Measurements from ENCODE around the gene CD40.
"Not testable (repeated sequence)": the region's sequence is repeated elsewhere in the genome, so short reads cannot be mapped to it uniquely, and the experiment has no call there.

Gene CD40

GRCh38 chr20:46093531-46093930 is 24.6 kb upstream of the CD40 start:
- H3K4me3 ChIP-seq (ENCODE audit: low read depth in 1 of 2, low read length in 2 of 2): no peak overlapping the region
- no peak overlapping the region for H3K27ac ChIP-seq (ENCODE audit: low read depth, low read length)
- peaks cover under 1 to 8% of the 10 kb centered on the region in 2 donors for H3K4me1 ChIP-seq (ENCODE audit: control insufficient read depth in 1 of 2, insufficient read depth in 2 of 2, low read length in 2 of 2)
- H3K27me3 ChIP-seq (ENCODE audit: control insufficient read depth in 1 of 2, insufficient read depth in 2 of 2, low read length in 2 of 2): peaks cover 0 to under 1% of the 10 kb centered on the region in 2 donors
- H3K9ac ChIP-seq (ENCODE audit: low read depth in 1 of 2, low read length in 2 of 2): no peak overlapping the region
- H3K36me3 ChIP-seq (ENCODE audit: control insufficient read depth in 1 of 2, insufficient read depth in 2 of 2, low read length in 2 of 2): no peaks in the 10 kb centered on the region
- H3K9me3 ChIP-seq (ENCODE audit: control insufficient read depth in 1 of 2, low read length in 2 of 2): no peaks in the 10 kb centered on the region

GRCh38 chr20:46099491-46100287 is 18.4 kb upstream of the CD40 start:
- Histone ChIP-seq H3K36me3 (ENCODE audit: control insufficient read depth in 1 of 2, insufficient read depth in 2 of 2, low read length in 2 of 2) (no peaks in the 10 kb centered on the region), H3K27me3 (ENCODE audit: control insufficient read depth in 1 of 2, insufficient read depth in 2 of 2, low read length in 2 of 2) (peaks cover 12 to 16% of the 10 kb centered on the region in 2 donors), H3K4me1 (ENCODE audit: control insufficient read depth in 1 of 2, insufficient read depth in 2 of 2, low read length in 2 of 2) (no peaks in the 10 kb centered on the region), H3K27ac (ENCODE audit: low read depth, low read length) (no peak overlapping the region), H3K9me3 (ENCODE audit: control insufficient read depth in 1 of 2, low read length in 2 of 2) (no peaks in the 10 kb centered on the region), H3K9ac (ENCODE audit: low read depth in 1 of 2, low read length in 2 of 2) (no peak overlapping the region), H3K4me3 (ENCODE audit: low read depth in 1 of 2, low read length in 2 of 2) (peak overlapping the region in 1 of 2 donors; percentile 46)

- H3K27me3 ChIP-seq (ENCODE audit: control insufficient read depth in 1 of 2, insufficient read depth in 2 of 2, low read length in 2 of 2): peaks cover 12 to 19% of the 10 kb centered on the region in 2 donors
- H3K9me3 ChIP-seq (ENCODE audit: control insufficient read depth in 1 of 2, low read length in 2 of 2); H3K4me1 ChIP-seq (ENCODE audit: control insufficient read depth in 1 of 2, insufficient read depth in 2 of 2, low read length in 2 of 2); H3K36me3 ChIP-seq (ENCODE audit: control insufficient read depth in 1 of 2, insufficient read depth in 2 of 2, low read length in 2 of 2); H3K4me3 ChIP-seq (ENCODE audit: low read depth in 1 of 2, low read length in 2 of 2); H3K9ac ChIP-seq (ENCODE audit: low read depth in 1 of 2, low read length in 2 of 2); H3K27ac ChIP-seq (ENCODE audit: low read depth, low read length): not testable (repeated sequence)
Measured at GRCh38 chr20:46100444-46100843, 17.7 kb upstream of the CD40 start.

- Histone ChIP-seq H3K4me1 (ENCODE audit: control insufficient read depth in 1 of 2, insufficient read depth in 2 of 2, low read length in 2 of 2) (no peaks in the 10 kb centered on the region), H3K27me3 (ENCODE audit: control insufficient read depth in 1 of 2, insufficient read depth in 2 of 2, low read length in 2 of 2) (peaks cover 12 to 20% of the 10 kb centered on the region in 2 donors), H3K27ac (ENCODE audit: low read depth, low read length) (no peak overlapping the region), H3K9me3 (ENCODE audit: control insufficient read depth in 1 of 2, low read length in 2 of 2) (no peaks in the 10 kb centered on the region), H3K4me3 (ENCODE audit: low read depth in 1 of 2, low read length in 2 of 2) (no peak overlapping the region), H3K9ac (ENCODE audit: low read depth in 1 of 2, low read length in 2 of 2) (no peak overlapping the region), H3K36me3 (ENCODE audit: control insufficient read depth in 1 of 2, insufficient read depth in 2 of 2, low read length in 2 of 2) (no peaks in the 10 kb centered on the region)
Measured at GRCh38 chr20:46100988-46101387, 17.1 kb upstream of the CD40 start.

GRCh38 chr20:46101957-46102356 is 16.2 kb upstream of the CD40 start:
- H3K27me3 ChIP-seq (ENCODE audit: control insufficient read depth in 1 of 2, insufficient read depth in 2 of 2, low read length in 2 of 2): peaks cover 12 to 20% of the 10 kb centered on the region in 2 donors
- no peak overlapping the region for H3K4me3 ChIP-seq (ENCODE audit: low read depth in 1 of 2, low read length in 2 of 2)
- no peaks in the 10 kb centered on the region for H3K9me3 ChIP-seq (ENCODE audit: control insufficient read depth in 1 of 2, low read length in 2 of 2)
- no peak overlapping the region for H3K9ac ChIP-seq (ENCODE audit: low read depth in 1 of 2, low read length in 2 of 2)
- H3K36me3 ChIP-seq (ENCODE audit: control insufficient read depth in 1 of 2, insufficient read depth in 2 of 2, low read length in 2 of 2): no peaks in the 10 kb centered on the region
- H3K27ac ChIP-seq (ENCODE audit: low read depth, low read length): no peak overlapping the region
- no peaks in the 10 kb centered on the region for H3K4me1 ChIP-seq (ENCODE audit: control insufficient read depth in 1 of 2, insufficient read depth in 2 of 2, low read length in 2 of 2)

GRCh38 chr20:46102940-46103339 is 15.2 kb upstream of the CD40 start:
- no peaks in the 10 kb centered on the region for H3K4me1 ChIP-seq (ENCODE audit: control insufficient read depth in 1 of 2, insufficient read depth in 2 of 2, low read length in 2 of 2)
- no peak overlapping the region for H3K27ac ChIP-seq (ENCODE audit: low read depth, low read length)
- H3K27me3 ChIP-seq (ENCODE audit: control insufficient read depth in 1 of 2, insufficient read depth in 2 of 2, low read length in 2 of 2): peaks cover 12 to 20% of the 10 kb centered on the region in 2 donors
- no peaks in the 10 kb centered on the region for H3K9me3 ChIP-seq (ENCODE audit: control insufficient read depth in 1 of 2, low read length in 2 of 2)
- H3K36me3 ChIP-seq (ENCODE audit: control insufficient read depth in 1 of 2, insufficient read depth in 2 of 2, low read length in 2 of 2): no peaks in the 10 kb centered on the region
- no peak overlapping the region for H3K9ac ChIP-seq (ENCODE audit: low read depth in 1 of 2, low read length in 2 of 2)
- no peak overlapping the region for H3K4me3 ChIP-seq (ENCODE audit: low read depth in 1 of 2, low read length in 2 of 2)

- Histone ChIP-seq H3K27me3 (ENCODE audit: control insufficient read depth in 1 of 2, insufficient read depth in 2 of 2, low read length in 2 of 2) (peaks cover 7 to 24% of the 10 kb centered on the region in 2 donors), H3K9ac (ENCODE audit: low read depth in 1 of 2, low read length in 2 of 2) (no peak overlapping the region), H3K27ac (ENCODE audit: low read depth, low read length) (no peak overlapping the region), H3K36me3 (ENCODE audit: control insufficient read depth in 1 of 2, insufficient read depth in 2 of 2, low read length in 2 of 2) (no peaks in the 10 kb centered on the region), H3K9me3 (ENCODE audit: control insufficient read depth in 1 of 2, low read length in 2 of 2) (no peaks in the 10 kb centered on the region), H3K4me1 (ENCODE audit: control insufficient read depth in 1 of 2, insufficient read depth in 2 of 2, low read length in 2 of 2) (peaks cover 0 to 3% of the 10 kb centered on the region in 2 donors), H3K4me3 (ENCODE audit: low read depth in 1 of 2, low read length in 2 of 2) (no peak overlapping the region)
Measured at GRCh38 chr20:46104262-46104661, 13.9 kb upstream of the CD40 start.

GRCh38 chr20:46107061-46107460 is 11.1 kb upstream of the CD40 start:
- H3K27ac ChIP-seq (ENCODE audit: low read depth, low read length): no peak overlapping the region
- peaks cover 9 to 19% of the 10 kb centered on the region in 2 donors for H3K27me3 ChIP-seq (ENCODE audit: control insufficient read depth in 1 of 2, insufficient read depth in 2 of 2, low read length in 2 of 2)
- peaks cover 4 to 9% of the 10 kb centered on the region in 2 donors for H3K4me1 ChIP-seq (ENCODE audit: control insufficient read depth in 1 of 2, insufficient read depth in 2 of 2, low read length in 2 of 2)
- no peaks in the 10 kb centered on the region for H3K36me3 ChIP-seq (ENCODE audit: control insufficient read depth in 1 of 2, insufficient read depth in 2 of 2, low read length in 2 of 2)
- H3K4me3 ChIP-seq (ENCODE audit: low read depth in 1 of 2, low read length in 2 of 2): no peak overlapping the region
- no peak overlapping the region for H3K9ac ChIP-seq (ENCODE audit: low read depth in 1 of 2, low read length in 2 of 2)
- no peaks in the 10 kb centered on the region for H3K9me3 ChIP-seq (ENCODE audit: control insufficient read depth in 1 of 2, low read length in 2 of 2)

- Histone ChIP-seq H3K27me3 (ENCODE audit: control insufficient read depth in 1 of 2, insufficient read depth in 2 of 2, low read length in 2 of 2) (peaks cover 7 to 13% of the 10 kb centered on the region in 2 donors), H3K27ac (ENCODE audit: low read depth, low read length) (no peak overlapping the region), H3K4me3 (ENCODE audit: low read depth in 1 of 2, low read length in 2 of 2) (no peak overlapping the region), H3K9ac (ENCODE audit: low read depth in 1 of 2, low read length in 2 of 2) (no peak overlapping the region), H3K4me1 (ENCODE audit: control insufficient read depth in 1 of 2, insufficient read depth in 2 of 2, low read length in 2 of 2) (peaks cover 4 to 9% of the 10 kb centered on the region in 2 donors), H3K9me3 (ENCODE audit: control insufficient read depth in 1 of 2, low read length in 2 of 2) (no peaks in the 10 kb centered on the region), H3K36me3 (ENCODE audit: control insufficient read depth in 1 of 2, insufficient read depth in 2 of 2, low read length in 2 of 2) (no peaks in the 10 kb centered on the region)
Measured at GRCh38 chr20:46108435-46108841, 9.7 kb upstream of the CD40 start.

- Histone ChIP-seq H3K4me1 (ENCODE audit: control insufficient read depth in 1 of 2, insufficient read depth in 2 of 2, low read length in 2 of 2) (peaks cover 4 to 9% of the 10 kb centered on the region in 2 donors), H3K36me3 (ENCODE audit: control insufficient read depth in 1 of 2, insufficient read depth in 2 of 2, low read length in 2 of 2) (no peaks in the 10 kb centered on the region), H3K27ac (ENCODE audit: low read depth, low read length) (no peak overlapping the region), H3K9me3 (ENCODE audit: control insufficient read depth in 1 of 2, low read length in 2 of 2) (no peaks in the 10 kb centered on the region), H3K4me3 (ENCODE audit: low read depth in 1 of 2, low read length in 2 of 2) (no peak overlapping the region), H3K9ac (ENCODE audit: low read depth in 1 of 2, low read length in 2 of 2) (no peak overlapping the region), H3K27me3 (ENCODE audit: control insufficient read depth in 1 of 2, insufficient read depth in 2 of 2, low read length in 2 of 2) (peaks cover 3 to 13% of the 10 kb centered on the region in 2 donors)
Measured at GRCh38 chr20:46108976-46109375, 9.1 kb upstream of the CD40 start.
